Choroid plexus epithelial cell (primary cell): ENCODE data around the gene PDYN.

ENCODE experiments used
- DNase-seq: peaks from one replicate; pipeline ENCODE4 v3.0.0-alpha.2; 2010; ENCODE audit warnings: low read depth
- H3K4me3 ChIP-seq: 2 replicates; pipeline ENCODE4 v1.5.1; 2011; ENCODE audit warnings: low read depth, mild to moderate bottlenecking, control low read depth, low read length, moderate library complexity
- CTCF ChIP-seq: conservative IDR thresholded peaks from 2 replicates; pipeline ENCODE4 v1.5.1; 2011; ENCODE audit warnings: low read depth, mild to moderate bottlenecking, control low read depth, inconsistent platforms, low read length, moderate library complexity

The PDYN gene

GRCh38 chr20:1942486-1943274, 51.2 kb downstream of the PDYN start:
- no peak for DNase-seq
- no peak for TF ChIP-seq CTCF
- H3K4me3 ChIP-seq, result no peak overlapping the region

DNA sequence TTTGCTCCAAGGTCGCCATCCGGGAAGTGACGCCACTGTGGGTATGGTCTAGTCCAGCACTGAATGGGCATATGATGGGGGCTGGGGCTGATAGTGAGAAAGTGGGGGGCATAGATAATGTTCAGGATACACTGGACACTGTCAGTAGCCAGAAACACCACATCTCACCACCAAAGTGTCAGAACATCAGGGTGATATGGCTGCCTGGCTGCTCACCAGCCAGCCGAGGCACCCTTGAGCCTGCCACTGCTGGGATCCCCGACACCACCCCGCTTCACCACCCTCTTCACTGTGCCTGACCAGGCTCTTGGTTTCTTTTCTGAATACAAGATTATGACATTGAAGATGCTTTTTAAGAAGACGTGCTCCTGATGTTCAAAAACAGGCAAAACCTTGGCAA, 51.8 kb downstream of the PDYN start:
- DNase-seq, result no peak
- TF ChIP-seq CTCF, result no peak
- no peak overlapping the region for H3K4me3 ChIP-seq

DNA sequence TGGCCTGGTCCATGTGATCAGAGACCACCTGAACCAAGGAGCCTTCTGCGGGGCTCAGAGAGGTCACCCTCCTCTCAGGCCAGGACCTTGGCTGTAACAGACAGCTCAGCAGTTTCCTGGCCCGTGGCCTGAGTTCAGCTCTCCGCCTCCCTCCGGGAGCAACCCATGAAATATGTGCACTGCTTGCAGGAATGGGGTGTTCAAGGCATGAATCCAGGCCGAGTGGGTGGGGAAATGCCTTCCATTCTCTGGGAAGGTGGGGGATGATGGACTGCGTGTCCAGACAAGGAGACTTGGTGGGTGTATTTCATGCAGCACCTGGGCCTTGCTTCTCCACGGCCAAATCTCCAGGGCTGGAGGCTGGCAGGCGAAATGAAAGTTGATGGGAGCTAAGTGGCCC, 52.6 kb downstream of the PDYN start:
- TF ChIP-seq CTCF, result no peak
- no peak for DNase-seq
- H3K4me3 ChIP-seq, result no peak overlapping the region

DNA sequence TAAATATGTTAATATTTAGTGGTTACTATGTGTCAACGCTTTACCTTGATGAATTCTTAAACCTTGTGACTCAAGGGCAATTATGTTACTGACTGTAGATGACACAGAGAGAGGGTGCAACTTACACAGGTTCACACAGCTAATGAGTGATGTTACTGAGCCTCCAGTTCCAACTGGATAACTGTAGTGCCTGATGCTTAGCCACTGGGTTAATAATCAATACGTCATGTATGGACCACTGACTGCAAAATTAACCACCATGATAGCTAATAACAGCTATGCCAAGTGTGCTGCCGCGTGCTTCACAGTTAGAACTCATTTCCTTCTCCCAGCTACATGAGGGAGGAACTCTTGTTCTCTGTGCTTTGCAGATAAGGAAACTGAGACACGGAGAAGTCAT, 53.3 kb downstream of the PDYN start:
- no peak overlapping the region for H3K4me3 ChIP-seq
- no peak for TF ChIP-seq CTCF
- DNase-seq, result no peak

DNA sequence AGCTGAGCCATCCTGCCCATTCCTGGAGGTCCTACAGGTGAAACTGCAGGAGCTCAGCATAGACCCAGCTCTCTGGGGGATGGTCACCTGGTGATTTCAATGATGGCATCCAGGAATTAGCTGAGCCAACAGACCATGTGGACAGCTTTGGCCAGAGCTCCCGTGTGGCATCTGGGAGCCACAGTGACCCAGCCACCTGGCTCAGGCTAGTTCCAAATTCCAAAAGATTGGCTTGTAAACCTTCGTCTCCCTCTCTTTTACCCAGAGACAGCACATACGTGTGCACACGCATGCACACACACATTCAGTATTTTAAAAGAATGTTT, 54.6 kb downstream of the PDYN start:
- no peak for DNase-seq
- H3K4me3 ChIP-seq, result no peak overlapping the region
- no peak for TF ChIP-seq CTCF

DNA sequence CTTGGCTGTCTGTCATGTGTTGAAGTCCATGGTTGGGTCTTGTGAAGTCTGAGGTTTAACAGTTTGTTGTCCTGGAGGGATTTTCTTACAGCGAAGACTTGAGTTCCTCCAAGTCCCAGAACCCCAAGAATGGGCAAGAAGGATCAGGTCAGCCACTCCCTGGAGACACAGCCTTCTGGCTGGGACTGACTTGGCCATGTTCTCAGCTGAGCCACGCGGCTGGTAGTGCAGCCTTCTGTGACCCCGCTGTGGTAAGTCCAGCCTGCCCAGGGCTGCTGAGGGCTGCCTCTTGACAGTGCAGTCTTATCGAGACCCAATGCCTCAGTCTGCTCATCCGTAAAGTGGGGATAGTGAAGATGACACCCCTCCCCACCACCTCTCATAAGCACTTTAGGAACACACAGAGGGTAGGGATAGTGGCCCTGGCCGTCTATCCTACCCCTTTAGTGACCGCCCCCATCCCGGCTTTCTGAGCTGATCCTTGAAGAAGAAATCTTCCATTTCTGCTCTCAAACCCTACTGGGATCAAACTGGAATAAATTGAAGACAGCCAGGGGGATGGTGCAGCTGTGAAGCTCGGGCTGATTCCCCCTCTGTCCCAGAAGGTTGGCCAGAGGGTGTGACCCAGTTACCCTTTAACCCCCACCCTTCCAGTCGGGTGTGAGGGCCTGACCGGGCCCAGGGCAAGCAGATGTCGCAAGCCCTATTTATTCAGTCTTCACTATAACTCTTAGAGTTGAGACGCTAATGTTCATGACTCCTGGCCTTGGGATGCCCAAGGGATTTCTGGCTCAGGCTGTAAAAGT, 55.2 kb downstream of the PDYN start:
- DNase-seq, result no peak
- H3K4me3 ChIP-seq, result no peak overlapping the region
- TF ChIP-seq CTCF, result no peak
